Natural killer cell treated with Interleukin-12 subunit alpha and Interleukin-12 subunit beta and Interleukin-15 and Interleukin-18, amount 100 ng/mL, for 72 hours (primary cell): ENCODE measurements around the gene BBIP1. TPM values are rescaled to one million over a fixed set of nuclear protein-coding genes. Genes with fewer than 3 reads are reported as not detected.

Experiments
- ATAC-seq, 2 donors: fragments of 150-1000 bp; cut with Tn5 transposase in 1 of 2; sonication (Bioruptor Pico), chemical (Tn5 transposase) in 1 of 2; 2 replicates each; pipeline ENCODE4 v1.10.0; 2021
- DNase-seq: peaks from one replicate; pipeline ENCODE4 v3.0.0; 2022; ENCODE audit warnings: low spot score
- H3K27ac Mint-ChIP-seq, 2 donors: 1 replicate in 1 of 2; 2 replicates in 1 of 2; pipeline ENCODE4 v1.8.0; 2022; ENCODE audit warnings: mixed read lengths in 2 of 2, mild to moderate bottlenecking in 1 of 2, moderate library complexity in 1 of 2
- H3K27me3 Mint-ChIP-seq, 2 donors: 1 replicate in 1 of 2; 2 replicates in 1 of 2; pipeline ENCODE4 v1.8.0; 2022; ENCODE audit warnings: mixed read lengths in 2 of 2
- H3K36me3 Mint-ChIP-seq: one replicate; pipeline ENCODE4 v1.8.0; 2022; ENCODE audit warnings: mixed read lengths
- H3K4me1 Mint-ChIP-seq, 2 donors: 1 replicate in 1 of 2; 2 replicates in 1 of 2; pipeline ENCODE4 v1.8.0; 2022; ENCODE audit warnings: low read depth in 2 of 2, mixed read lengths in 2 of 2, mild to moderate bottlenecking in 1 of 2
- H3K4me3 Mint-ChIP-seq: one replicate; pipeline ENCODE4 v1.8.0; 2022; ENCODE audit warnings: mixed read lengths
- H3K9me3 Mint-ChIP-seq: 2 replicates; pipeline ENCODE4 v1.8.0; 2022; ENCODE audit warnings: mixed read lengths
- total RNA-seq, 2 donors: library from RNA; stranded (reverse); gene quantifications; one replicate each; pipeline ENCODE4 v1.2.3, GENCODE V29; 2022

The BBIP1 gene, protein sequence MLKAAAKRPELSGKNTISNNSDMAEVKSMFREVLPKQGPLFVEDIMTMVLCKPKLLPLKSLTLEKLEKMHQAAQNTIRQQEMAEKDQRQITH
- 10 to 100 TPM; 29.0 to 33.2 TPM for total RNA-seq

DNA sequence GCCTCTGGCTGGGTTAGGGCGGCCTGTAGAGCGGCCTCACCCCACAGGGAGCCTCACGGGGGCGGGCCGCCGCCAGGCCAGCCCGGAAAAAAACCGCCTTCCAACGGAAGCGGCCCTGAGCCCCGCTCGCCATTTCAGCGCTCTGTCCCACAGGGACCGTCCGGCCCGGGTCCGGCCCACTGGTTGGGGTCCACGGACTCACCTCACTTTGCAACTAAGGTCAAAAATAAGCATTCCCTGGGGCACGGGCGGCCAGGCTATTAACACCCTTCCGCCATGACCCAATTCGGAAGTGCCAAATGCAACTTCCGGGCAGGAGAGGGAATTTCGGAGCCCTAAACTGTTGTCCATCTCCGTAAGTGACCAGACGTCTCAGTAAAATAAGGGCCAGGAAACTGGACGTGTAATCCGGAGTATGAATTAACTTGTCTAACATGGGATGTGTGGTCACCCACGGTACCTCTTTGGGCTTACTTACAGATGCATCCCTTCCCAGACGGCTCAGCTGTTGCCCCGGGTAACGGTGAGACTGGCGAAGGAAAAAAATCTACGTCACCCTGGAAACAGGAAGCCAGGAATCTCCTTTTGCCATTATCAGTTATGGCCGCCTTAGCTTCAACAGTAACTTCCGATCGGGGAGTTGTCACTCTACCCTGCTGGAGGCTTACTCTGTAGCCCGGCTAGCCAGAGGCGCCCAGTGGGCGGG, at the start of gene BBIP1:
BBIP1 (minus strand) TSS at position 538 of the 706 bp plus-strand sequence. CDS start 1,023 bp downstream, outside the sequence.
- no peak for DNase-seq
- Mint-ChIP-seq H3K27ac (peak within 1 kb of the TSS; percentile 99), H3K4me3 (peak within 1 kb of the TSS; percentile 96), H3K27me3 (no peaks in the 10 kb centered on the region), H3K9me3 (no peaks in the 10 kb centered on the region), H3K36me3 (peaks cover 6% of the 10 kb centered on the region), H3K4me1 (peaks cover 26 to 31% of the 10 kb centered on the region in 2 donors)
- ATAC-seq = peak; percentile 96

DNA sequence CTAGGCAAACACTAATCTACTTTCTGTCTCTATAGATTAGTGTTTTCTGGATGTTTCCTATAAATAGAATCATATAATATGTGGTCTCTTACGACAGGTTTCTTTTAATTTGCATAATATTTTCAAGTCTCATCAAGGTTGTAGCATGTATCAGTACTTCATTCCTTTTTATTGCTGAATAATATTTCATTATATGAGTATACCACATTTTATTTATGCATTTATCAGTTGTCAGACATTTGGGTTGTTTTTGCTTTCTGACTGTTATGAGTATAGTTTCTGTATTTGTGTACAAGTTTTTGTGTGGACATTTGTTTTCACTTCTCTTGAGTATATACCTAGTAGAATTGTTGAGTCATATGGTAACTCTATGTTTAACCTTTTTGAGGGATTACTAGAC, 48.7 kb upstream of the BBIP1 start:
- peaks cover 42% of the 10 kb centered on the region in 2 donors for H3K4me1 Mint-ChIP-seq
- no peaks in the 10 kb centered on the region for H3K9me3 Mint-ChIP-seq
- no peak overlapping the region for H3K4me3 Mint-ChIP-seq
- H3K27me3 Mint-ChIP-seq = no peaks in the 10 kb centered on the region
- H3K36me3 Mint-ChIP-seq = peaks cover 7% of the 10 kb centered on the region
- no peak for ATAC-seq
- no peak for DNase-seq
- H3K27ac Mint-ChIP-seq = no peak overlapping the region

- Mint-ChIP-seq H3K27me3 (no peaks in the 10 kb centered on the region), H3K9me3 (no peaks in the 10 kb centered on the region), H3K4me1 (peaks cover 42 to 44% of the 10 kb centered on the region in 2 donors), H3K4me3 (no peak overlapping the region), H3K36me3 (peaks cover 7% of the 10 kb centered on the region), H3K27ac (no peak overlapping the region)
- DNase-seq (no peak), ATAC-seq (no peak)
Observed at GRCh38 chr10:110967009-110967630, 48.1 kb upstream of the BBIP1 start.

DNA sequence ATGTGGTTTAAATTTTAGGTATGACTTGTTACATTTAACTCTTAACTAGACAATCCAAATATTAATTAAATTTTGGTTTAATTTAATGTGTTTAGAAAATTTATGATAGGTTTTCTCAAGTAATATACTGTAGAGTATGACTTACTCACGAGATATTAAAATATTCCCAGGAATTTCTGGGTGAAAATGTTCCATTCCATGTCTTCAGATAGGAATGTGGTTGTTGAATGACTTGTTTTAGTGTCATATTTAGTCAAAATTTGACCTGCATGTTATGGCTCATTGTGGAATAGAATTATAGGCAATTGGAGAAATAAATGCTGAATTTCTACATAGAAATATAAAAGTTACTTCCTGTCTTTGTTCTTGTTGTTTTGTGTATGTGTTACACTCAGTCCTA, 47.2 kb upstream of the BBIP1 start:
- H3K9me3 Mint-ChIP-seq = no peaks in the 10 kb centered on the region
- no peak overlapping the region for H3K4me3 Mint-ChIP-seq
- ATAC-seq (no peak), DNase-seq (no peak)
- no peak overlapping the region for H3K27ac Mint-ChIP-seq
- peaks cover 38 to 41% of the 10 kb centered on the region in 2 donors for H3K4me1 Mint-ChIP-seq
- no peaks in the 10 kb centered on the region for H3K27me3 Mint-ChIP-seq
- H3K36me3 Mint-ChIP-seq = peaks cover 7% of the 10 kb centered on the region

GRCh38 chr10:110965216-110965615, 46.2 kb upstream of the BBIP1 start:
- Mint-ChIP-seq H3K27ac (no peak overlapping the region), H3K27me3 (no peaks in the 10 kb centered on the region), H3K4me3 (no peak overlapping the region), H3K36me3 (peaks cover 7% of the 10 kb centered on the region), H3K9me3 (no peaks in the 10 kb centered on the region), H3K4me1 (peaks cover 29 to 31% of the 10 kb centered on the region in 2 donors)
- ATAC-seq = no peak
- no peak for DNase-seq

GRCh38 chr10:110964681-110965080, 45.7 kb upstream of the BBIP1 start:
- Mint-ChIP-seq H3K4me1 (peaks cover 26 to 28% of the 10 kb centered on the region in 2 donors), H3K4me3 (no peak overlapping the region), H3K27me3 (no peaks in the 10 kb centered on the region), H3K36me3 (peaks cover 7% of the 10 kb centered on the region), H3K9me3 (no peaks in the 10 kb centered on the region), H3K27ac (no peak overlapping the region)
- DNase-seq (no peak), ATAC-seq (no peak)

DNA sequence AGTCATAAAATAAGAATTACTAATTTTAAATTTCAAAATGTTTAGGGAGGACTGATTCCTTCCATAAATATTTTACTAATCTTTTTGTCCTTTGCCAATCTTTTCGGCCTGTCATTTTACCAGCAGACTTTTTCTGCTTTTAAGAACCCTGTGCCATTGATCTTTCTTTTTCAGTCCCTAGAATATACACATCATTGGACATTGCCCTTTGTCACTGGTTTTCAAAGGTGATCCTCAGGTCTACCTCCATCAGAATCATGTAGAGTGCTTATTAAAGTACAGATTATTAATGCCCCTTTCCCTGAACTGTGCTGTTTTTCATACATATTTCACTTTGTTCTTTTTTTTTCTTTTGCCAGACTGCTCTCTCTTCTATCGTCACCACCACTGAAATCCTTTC, 44.2 kb upstream of the BBIP1 start:
- Mint-ChIP-seq H3K4me3 (no peak overlapping the region), H3K27ac (no peak overlapping the region), H3K36me3 (peaks cover 7% of the 10 kb centered on the region), H3K27me3 (no peaks in the 10 kb centered on the region), H3K4me1 (peaks cover 31 to 33% of the 10 kb centered on the region in 2 donors), H3K9me3 (no peaks in the 10 kb centered on the region)
- ATAC-seq (no peak), DNase-seq (no peak)

DNA sequence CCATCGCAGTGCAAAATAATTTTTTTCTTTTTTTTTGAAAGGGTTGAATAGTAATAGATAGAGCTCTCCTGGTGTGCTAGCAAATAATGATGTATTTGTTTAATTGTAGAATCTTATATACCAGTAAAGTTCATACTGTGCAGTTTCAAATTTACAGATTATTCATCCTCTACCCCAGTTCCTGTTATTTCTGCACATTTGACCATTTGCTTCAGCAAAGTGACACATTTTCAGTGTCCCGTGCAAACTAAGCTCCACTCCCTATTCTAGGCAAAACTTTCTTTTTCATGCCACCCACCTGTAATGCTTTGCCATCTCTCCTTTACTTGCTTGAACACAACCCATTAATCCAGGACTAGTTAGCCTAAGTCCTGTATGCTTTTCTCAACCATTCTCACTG, 43.5 kb upstream of the BBIP1 start:
- Mint-ChIP-seq H3K27ac (no peak overlapping the region), H3K36me3 (peaks cover 7% of the 10 kb centered on the region), H3K27me3 (no peaks in the 10 kb centered on the region), H3K4me1 (peaks cover 31 to 36% of the 10 kb centered on the region in 2 donors), H3K9me3 (no peaks in the 10 kb centered on the region), H3K4me3 (peak overlapping the region; percentile 4)
- DNase-seq (no peak), ATAC-seq (no peak)

DNA sequence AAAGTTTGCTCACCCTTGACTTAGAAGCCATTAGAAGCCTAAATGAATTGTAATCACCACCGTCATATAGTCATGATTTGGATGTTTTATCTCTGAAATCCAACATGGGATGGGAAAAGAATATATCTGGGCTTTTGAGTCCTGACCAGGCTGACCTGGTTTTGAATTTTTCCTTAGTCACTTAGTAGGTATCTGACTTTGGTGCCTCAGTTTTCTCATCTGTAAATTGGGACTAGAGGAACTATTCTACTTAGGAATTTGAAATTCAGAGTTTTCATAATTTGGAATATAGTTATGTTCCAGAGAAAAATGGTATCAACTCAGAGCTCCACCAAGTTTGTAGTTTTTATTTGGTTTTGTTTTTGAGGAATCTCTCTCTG, 41.3 kb upstream of the BBIP1 start:
- no peak overlapping the region for H3K4me3 Mint-ChIP-seq
- ATAC-seq (no peak), DNase-seq (no peak)
- H3K36me3 Mint-ChIP-seq = peaks cover 7% of the 10 kb centered on the region
- peaks cover 33 to 43% of the 10 kb centered on the region in 2 donors for H3K4me1 Mint-ChIP-seq
- H3K27me3 Mint-ChIP-seq = no peaks in the 10 kb centered on the region
- no peak overlapping the region for H3K27ac Mint-ChIP-seq
- no peaks in the 10 kb centered on the region for H3K9me3 Mint-ChIP-seq

DNA sequence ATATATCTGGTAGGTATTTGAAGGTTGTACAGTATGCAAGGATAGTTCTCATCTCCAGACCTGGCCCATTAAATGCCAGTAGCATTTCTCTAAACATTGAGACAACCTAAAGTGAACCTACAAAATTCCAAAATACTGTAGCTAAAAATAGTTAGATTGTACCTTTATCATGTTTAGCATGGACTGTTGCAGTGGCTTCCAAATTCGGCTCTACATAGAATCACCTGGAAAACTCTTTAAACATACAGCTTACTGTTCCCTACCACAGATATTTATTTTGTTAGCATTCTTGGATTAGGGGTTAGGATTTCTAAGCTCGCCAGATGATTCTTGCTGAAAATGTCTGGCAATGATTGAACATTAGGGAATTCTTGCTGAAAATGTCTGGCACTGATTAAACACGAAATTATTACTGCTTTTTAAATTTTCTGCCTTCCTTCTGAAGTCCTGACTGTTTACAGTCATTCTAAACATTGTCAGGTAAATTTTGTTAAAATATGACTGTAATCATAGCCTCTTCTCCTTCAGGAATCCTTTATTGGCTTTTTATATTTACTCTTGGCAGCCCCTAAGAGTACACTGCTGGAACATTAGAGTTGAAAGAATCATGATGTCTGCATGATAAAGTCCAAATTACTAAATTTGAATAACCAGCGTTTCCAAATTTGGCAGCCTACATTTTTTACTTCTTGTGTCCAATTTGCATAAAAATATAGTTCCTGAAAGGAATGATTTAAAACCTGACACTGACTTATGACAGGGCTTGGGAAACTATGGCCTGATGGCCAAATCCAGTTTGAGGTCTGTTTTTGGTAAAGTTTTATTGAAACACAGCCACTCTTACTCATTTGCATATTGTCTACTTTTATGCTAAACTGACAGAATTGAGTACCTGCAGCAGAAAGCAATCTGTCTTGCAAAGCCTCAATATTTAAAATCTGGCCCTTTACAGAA, 40.7 kb upstream of the BBIP1 start:
- Mint-ChIP-seq H3K4me1 (peaks cover 40 to 50% of the 10 kb centered on the region in 2 donors), H3K27me3 (no peaks in the 10 kb centered on the region), H3K9me3 (no peaks in the 10 kb centered on the region), H3K27ac (no peak overlapping the region), H3K36me3 (peaks cover 7% of the 10 kb centered on the region), H3K4me3 (no peak overlapping the region)
- ATAC-seq = no peak
- no peak for DNase-seq

GRCh38 chr10:110957606-110958005, 38.6 kb upstream of the BBIP1 start:
- Mint-ChIP-seq H3K36me3 (peaks cover 5% of the 10 kb centered on the region), H3K27me3 (no peaks in the 10 kb centered on the region), H3K27ac (no peak overlapping the region), H3K9me3 (no peaks in the 10 kb centered on the region), H3K4me1 (peaks cover 36 to 49% of the 10 kb centered on the region in 2 donors), H3K4me3 (no peak overlapping the region)
- ATAC-seq (no peak), DNase-seq (no peak)

GRCh38 chr10:110951381-110951780, 32.4 kb upstream of the BBIP1 start:
- ATAC-seq = no peak
- Mint-ChIP-seq H3K4me3 (no peak overlapping the region), H3K4me1 (peaks cover 33 to 60% of the 10 kb centered on the region in 2 donors), H3K27me3 (no peaks in the 10 kb centered on the region), H3K36me3 (peaks cover 20% of the 10 kb centered on the region), H3K27ac (no peak overlapping the region), H3K9me3 (no peaks in the 10 kb centered on the region)
- no peak for DNase-seq

DNA sequence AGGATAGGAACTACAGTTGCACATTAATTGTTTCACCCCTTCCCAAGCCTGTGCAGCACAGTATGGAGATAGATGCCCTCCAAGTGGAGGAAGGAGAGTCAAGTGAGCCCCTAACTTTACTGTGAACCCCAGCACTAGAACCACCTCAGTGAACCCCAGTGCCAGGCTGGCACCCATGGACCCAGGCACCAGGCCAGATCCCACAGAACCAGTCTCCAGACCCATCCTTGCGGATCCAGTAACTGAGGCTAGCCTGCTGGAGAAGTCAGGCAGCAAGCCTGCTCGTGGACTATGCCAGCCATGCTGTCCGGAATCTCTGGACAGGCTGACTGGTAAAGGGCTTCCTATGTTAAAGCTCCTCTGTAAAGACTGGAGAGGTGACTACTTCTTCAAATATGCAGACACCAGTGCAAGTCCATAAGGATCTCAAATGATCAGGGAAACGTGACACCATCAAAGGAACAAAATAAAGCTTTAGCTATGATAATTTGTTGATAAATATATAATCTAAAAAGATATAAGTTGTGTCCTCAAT, 28.1 kb upstream of the BBIP1 start:
- H3K36me3 Mint-ChIP-seq = peaks cover 24% of the 10 kb centered on the region
- H3K4me3 Mint-ChIP-seq = no peak overlapping the region
- ATAC-seq = no peak
- no peak for DNase-seq
- H3K27ac Mint-ChIP-seq = no peak overlapping the region
- H3K4me1 Mint-ChIP-seq = peaks cover 42 to 72% of the 10 kb centered on the region in 2 donors
- peaks cover 2% of the 10 kb centered on the region for H3K9me3 Mint-ChIP-seq
- H3K27me3 Mint-ChIP-seq = no peaks in the 10 kb centered on the region
